ENCODE data around the gene CDC42EP2. TPM values are rescaled to one million over a fixed set of nuclear protein-coding genes. Genes with fewer than 3 reads are reported as not detected.

Gene CDC42EP2
- total and polyA plus RNA-seq, 2 of the 13 experiments (the other 11 are each of a cell fraction or from before 2014, with no cell fraction given) = 2.3 to 7.1 TPM

GRCh38 chr11:65315204-65315865 lies 669 bp downstream of the CDC42EP2 start (continued):
- TF ChIP-seq, protein P1, sequence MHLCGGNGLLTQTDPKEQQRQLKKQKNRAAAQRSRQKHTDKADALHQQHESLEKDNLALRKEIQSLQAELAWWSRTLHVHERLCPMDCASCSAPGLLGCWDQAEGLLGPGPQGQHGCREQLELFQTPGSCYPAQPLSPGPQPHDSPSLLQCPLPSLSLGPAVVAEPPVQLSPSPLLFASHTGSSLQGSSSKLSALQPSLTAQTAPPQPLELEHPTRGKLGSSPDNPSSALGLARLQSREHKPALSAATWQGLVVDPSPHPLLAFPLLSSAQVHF (CRISPR knock-in tag; IDR thresholded peaks at IDR 0.05) = no peak
- TF ChIP-seq ZNF816 (CRISPR knock-in tag; IDR thresholded peaks at IDR 0.05; ENCODE audit: borderline replicate concordance) = no peak
- TF ChIP-seq MYNN (CRISPR knock-in tag; IDR thresholded peaks at IDR 0.05; ENCODE audit: low read depth) = no peak
- TF ChIP-seq GPN1 (CRISPR knock-in tag; IDR thresholded peaks at IDR 0.05; ENCODE audit: borderline replicate concordance) = no peak
- TF ChIP-seq SOX5 (CRISPR knock-in tag; IDR thresholded peaks at IDR 0.05; ENCODE audit: borderline replicate concordance) = no peak
- no peak; the same call in 1 of the 2 replicates for TF ChIP-seq ZFP90 (CRISPR knock-in tag; IDR thresholded peaks at IDR 0.05; ENCODE audit: borderline replicate concordance)
- peak; percentile 69; the same call in 1 of the 2 replicates for TF ChIP-seq ISL2 (CRISPR knock-in tag; IDR thresholded peaks at IDR 0.05)
- no peak for TF ChIP-seq KLF6 (CRISPR knock-in tag; IDR thresholded peaks at IDR 0.05)
- TF ChIP-seq U2AF1 (optimal IDR thresholded peaks at IDR 0.05; ENCODE audit: low read depth, low read length) = no peak
- no peak for TF ChIP-seq AGO1 (IDR thresholded peaks at IDR 0.05; ENCODE audit: low read depth, low read length, poor library complexity, severe bottlenecking)
- no peak for TF ChIP-seq ZNF260 (CRISPR knock-in tag; IDR thresholded peaks at IDR 0.05; ENCODE audit: borderline replicate concordance, low read depth)
- TF ChIP-seq FOSL2 (CRISPR knock-in tag; IDR thresholded peaks at IDR 0.05) = no peak
- TF ChIP-seq MIER3 (CRISPR knock-in tag; IDR thresholded peaks at IDR 0.05; ENCODE audit: borderline replicate concordance) = 0 out of 2 replicates have a peak, but pooled peaks have one; percentile 32
- TF ChIP-seq SRF (IDR thresholded peaks at IDR 0.05; ENCODE audit: low read depth, low read length) = no peak
- no peak for TF ChIP-seq ZNF557 (CRISPR knock-in tag; IDR thresholded peaks at IDR 0.05)
- TF ChIP-seq ZBTB7A (CRISPR knock-in tag; IDR thresholded peaks at IDR 0.05) = peak; percentile 93
- TF ChIP-seq ZNF747 (CRISPR knock-in tag; IDR thresholded peaks at IDR 0.05; ENCODE audit: borderline replicate concordance) = no peak
- TF ChIP-seq ZNF558 (CRISPR knock-in tag; IDR thresholded peaks at IDR 0.05; ENCODE audit: borderline replicate concordance) = no peak; the same call in 1 of the 2 replicates
- TF ChIP-seq MED1 (CRISPR knock-in tag; IDR thresholded peaks at IDR 0.05) = no peak; the same call in 1 of the 2 replicates
- no peak for TF ChIP-seq SATB2 (CRISPR knock-in tag; IDR thresholded peaks at IDR 0.05)
- TF ChIP-seq ZNF432 (CRISPR knock-in tag; IDR thresholded peaks at IDR 0.05; ENCODE audit: borderline replicate concordance) = no peak
- TF ChIP-seq XBP1 (CRISPR knock-in tag; IDR thresholded peaks at IDR 0.05) = no peak
- TF ChIP-seq HIVEP1 (CRISPR knock-in tag; IDR thresholded peaks at IDR 0.05) = peak; percentile 4; the same call in 1 of the 2 replicates
- peak; percentile 4 for TF ChIP-seq HNRNPK (IDR thresholded peaks at IDR 0.05; ENCODE audit: low read depth, low read length, poor library complexity, severe bottlenecking)
- TF ChIP-seq, protein P2, sequence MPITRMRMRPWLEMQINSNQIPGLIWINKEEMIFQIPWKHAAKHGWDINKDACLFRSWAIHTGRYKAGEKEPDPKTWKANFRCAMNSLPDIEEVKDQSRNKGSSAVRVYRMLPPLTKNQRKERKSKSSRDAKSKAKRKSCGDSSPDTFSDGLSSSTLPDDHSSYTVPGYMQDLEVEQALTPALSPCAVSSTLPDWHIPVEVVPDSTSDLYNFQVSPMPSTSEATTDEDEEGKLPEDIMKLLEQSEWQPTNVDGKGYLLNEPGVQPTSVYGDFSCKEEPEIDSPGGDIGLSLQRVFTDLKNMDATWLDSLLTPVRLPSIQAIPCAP (CRISPR knock-in tag; IDR thresholded peaks at IDR 0.05; ENCODE audit: low read depth) = no peak
- TF ChIP-seq ZMAT5 (CRISPR knock-in tag; IDR thresholded peaks at IDR 0.05; ENCODE audit: borderline replicate concordance, low read depth) = no peak
- TF ChIP-seq TAF15 (IDR thresholded peaks at IDR 0.05; ENCODE audit: low read depth, low read length, poor library complexity, severe bottlenecking) = no peak
- no peak for TF ChIP-seq ZFP36 (IDR thresholded peaks at IDR 0.05; ENCODE audit: borderline replicate concordance, low read depth, low read length, partially characterized antibody)
- TF ChIP-seq, protein P3, sequence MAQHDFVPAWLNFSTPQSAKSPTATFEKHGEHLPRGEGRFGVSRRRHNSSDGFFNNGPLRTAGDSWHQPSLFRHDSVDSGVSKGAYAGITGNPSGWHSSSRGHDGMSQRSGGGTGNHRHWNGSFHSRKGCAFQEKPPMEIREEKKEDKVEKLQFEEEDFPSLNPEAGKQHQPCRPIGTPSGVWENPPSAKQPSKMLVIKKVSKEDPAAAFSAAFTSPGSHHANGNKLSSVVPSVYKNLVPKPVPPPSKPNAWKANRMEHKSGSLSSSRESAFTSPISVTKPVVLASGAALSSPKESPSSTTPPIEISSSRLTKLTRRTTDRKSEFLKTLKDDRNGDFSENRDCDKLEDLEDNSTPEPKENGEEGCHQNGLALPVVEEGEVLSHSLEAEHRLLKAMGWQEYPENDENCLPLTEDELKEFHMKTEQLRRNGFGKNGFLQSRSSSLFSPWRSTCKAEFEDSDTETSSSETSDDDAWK (CRISPR knock-in tag; IDR thresholded peaks at IDR 0.05) = no peak
